Astrocyte of the cerebellum (primary cell): ENCODE data around the gene CSTF3.

ENCODE experiments used
- DNase-seq: peaks from one replicate; pipeline ENCODE4 v3.0.0-alpha.2; 2011; ENCODE audit warnings: low read depth
- H3K4me3 ChIP-seq: 2 replicates; pipeline ENCODE4 v1.5.1; 2011; ENCODE audit warnings: mild to moderate bottlenecking, low read depth, low read length, moderate library complexity
- in situ Hi-C: cut with HindIII; loops from 2 replicates; pipeline ENCODE4 v1.10.0; 2017; ENCODE audit warnings: low sequenced_read_pairs
- TF ChIP-seq, protein P1 (sequence below): IDR thresholded peaks from 2 replicates; pipeline ENCODE4 v1.5.1; 2012; ENCODE audit warnings: low read length, low read depth, moderate library complexity, mild to moderate bottlenecking; ENCODE audit errors: missing control alignments

The CSTF3 gene

DNA sequence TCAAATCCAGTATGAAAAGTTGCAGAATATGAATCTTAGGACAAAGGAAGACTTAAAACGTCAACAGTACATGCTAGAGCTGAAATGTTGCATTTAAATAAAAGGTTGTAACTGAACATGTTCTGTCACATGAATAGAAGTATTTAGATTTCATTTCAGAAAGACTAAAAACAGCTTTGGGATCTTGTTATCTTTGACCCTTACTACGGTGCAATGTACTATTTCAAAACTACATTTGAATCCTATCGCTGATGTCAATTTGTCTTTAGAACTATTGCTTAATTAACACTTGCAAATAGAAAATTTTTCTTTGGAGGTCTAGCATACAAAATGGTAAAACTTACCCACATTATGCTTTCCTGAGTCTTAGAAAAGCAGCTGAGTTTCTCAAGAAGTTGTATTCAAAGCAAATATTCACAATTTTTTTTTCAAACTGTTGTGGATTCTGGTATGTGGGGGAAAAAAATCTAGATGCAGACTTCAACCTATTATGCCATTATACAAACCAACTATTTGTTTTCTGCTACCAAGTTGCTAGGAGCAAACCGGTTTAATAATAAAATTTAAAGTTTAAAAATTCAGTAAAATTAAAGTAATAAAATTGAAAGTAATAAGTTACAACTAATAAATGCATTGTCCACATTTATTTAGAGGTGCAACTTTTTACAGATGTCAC, 25.4 kb downstream of the CSTF3 start:
- in situ Hi-C loops = no loop called here

GRCh38 chr11:33135216-33135615, 26.1 kb downstream of the CSTF3 start:
- in situ Hi-C loops = no loop called here

More for the DNA sequence above, 25.4 kb downstream of the CSTF3 start:
- no peak for DNase-seq
- TF ChIP-seq, protein P1, sequence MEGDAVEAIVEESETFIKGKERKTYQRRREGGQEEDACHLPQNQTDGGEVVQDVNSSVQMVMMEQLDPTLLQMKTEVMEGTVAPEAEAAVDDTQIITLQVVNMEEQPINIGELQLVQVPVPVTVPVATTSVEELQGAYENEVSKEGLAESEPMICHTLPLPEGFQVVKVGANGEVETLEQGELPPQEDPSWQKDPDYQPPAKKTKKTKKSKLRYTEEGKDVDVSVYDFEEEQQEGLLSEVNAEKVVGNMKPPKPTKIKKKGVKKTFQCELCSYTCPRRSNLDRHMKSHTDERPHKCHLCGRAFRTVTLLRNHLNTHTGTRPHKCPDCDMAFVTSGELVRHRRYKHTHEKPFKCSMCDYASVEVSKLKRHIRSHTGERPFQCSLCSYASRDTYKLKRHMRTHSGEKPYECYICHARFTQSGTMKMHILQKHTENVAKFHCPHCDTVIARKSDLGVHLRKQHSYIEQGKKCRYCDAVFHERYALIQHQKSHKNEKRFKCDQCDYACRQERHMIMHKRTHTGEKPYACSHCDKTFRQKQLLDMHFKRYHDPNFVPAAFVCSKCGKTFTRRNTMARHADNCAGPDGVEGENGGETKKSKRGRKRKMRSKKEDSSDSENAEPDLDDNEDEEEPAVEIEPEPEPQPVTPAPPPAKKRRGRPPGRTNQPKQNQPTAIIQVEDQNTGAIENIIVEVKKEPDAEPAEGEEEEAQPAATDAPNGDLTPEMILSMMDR = no peak
- no peak overlapping the region for H3K4me3 ChIP-seq

DNA sequence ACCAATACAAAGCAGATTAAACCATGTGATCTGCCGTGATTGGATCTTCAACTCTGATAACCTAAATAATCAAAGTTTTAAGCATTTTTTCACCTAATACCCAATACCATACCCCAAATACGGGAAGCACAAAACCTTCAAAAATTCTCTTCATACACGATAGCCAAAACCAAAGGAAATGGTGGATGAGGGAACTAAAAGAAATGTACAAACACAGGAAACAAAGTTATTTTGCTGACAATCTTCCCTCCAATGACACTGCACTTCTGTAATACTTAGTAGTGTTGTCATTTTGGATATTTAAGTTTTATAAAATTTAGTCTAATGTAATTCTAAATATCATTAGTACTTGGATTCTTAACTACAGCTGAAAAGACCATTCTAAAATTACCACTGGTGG, 27.0 kb downstream of the CSTF3 start:
- H3K4me3 ChIP-seq = no peak overlapping the region
- DNase-seq = no peak
- TF ChIP-seq, protein P1 = no peak
- in situ Hi-C loops = no loop called here

More at GRCh38 chr11:33135216-33135615, 26.1 kb downstream of the CSTF3 start:
- DNase-seq = peak; percentile 45
- no peak overlapping the region for H3K4me3 ChIP-seq
- TF ChIP-seq, protein P1 = no peak

- in situ Hi-C loops = no loop called here
- no peak overlapping the region for H3K4me3 ChIP-seq
- TF ChIP-seq, protein P1 = no peak
- no peak for DNase-seq
Observed at GRCh38 chr11:33133761-33134160, 27.5 kb downstream of the CSTF3 start.

- in situ Hi-C loops = no loop called here
- DNase-seq = no peak
- H3K4me3 ChIP-seq = no peak overlapping the region
- TF ChIP-seq, protein P1 = no peak
Observed at GRCh38 chr11:33132510-33132909, 28.8 kb downstream of the CSTF3 start.

- TF ChIP-seq, protein P1 = no peak
- in situ Hi-C loops = no loop called here
- no peak for DNase-seq
Observed at GRCh38 chr11:33128739-33129138, 32.5 kb downstream of the CSTF3 start.

More at GRCh38 chr11:33128739-33129138, 32.5 kb downstream of the CSTF3 start:
- no peak overlapping the region for H3K4me3 ChIP-seq
